ENCODE measurements around the gene ASPN. TPM values are rescaled to one million over a fixed set of nuclear protein-coding genes. Genes with fewer than 3 reads are reported as not detected.

ASPN gene
- total and polyA plus RNA-seq, 2 experiments from 2014 or later = 0.82 TPM; not detected in 1

GRCh38 chr9:92507496-92507895 is 25.2 kb upstream of the ASPN start (continued):
- no peak for TF ChIP-seq ZNF462 (CRISPR knock-in tag; IDR thresholded peaks at IDR 0.05)
- TF ChIP-seq POLR2AphosphoS5 (IDR thresholded peaks at IDR 0.05; ENCODE audit: low read depth) = no peak
- TF ChIP-seq NANOG (IDR thresholded peaks at IDR 0.05; ENCODE audit: borderline replicate concordance) = no peak
- no peak for TF ChIP-seq ZNF114 (CRISPR knock-in tag; IDR thresholded peaks at IDR 0.05)

GRCh38 chr9:92507005-92507404 is 24.7 kb upstream of the ASPN start:
- peaks cover 12% of the 10 kb centered on the region; the same call in 1 of the 2 replicates for H3K4me1 ChIP-seq (ENCODE audit: insufficient read depth)
- H2AFZ ChIP-seq = no peak overlapping the region
- Mint-ChIP-seq H3K27ac (no peak overlapping the region), H3K27me3 (ENCODE audit: insufficient read depth, low read depth, poor library complexity) (peaks cover 8% of the 10 kb centered on the region), H3K4me1 (peaks cover 30% of the 10 kb centered on the region), H3K9me3 (no peaks in the 10 kb centered on the region), H3K4me3 (no peak overlapping the region), H3K36me3 (ENCODE audit: low read depth) (no peaks in the 10 kb centered on the region)
- H3K9me2 ChIP-seq (ENCODE audit: insufficient read depth) = no peaks in the 10 kb centered on the region
- no peaks in the 10 kb centered on the region for H4K20me1 ChIP-seq (replicated peaks; ENCODE audit: insufficient read depth)
- H3K4me2 ChIP-seq = no peak overlapping the region
- no peaks in the 10 kb centered on the region for H3K36me3 ChIP-seq (ENCODE audit: insufficient read depth)
- no peaks in the 10 kb centered on the region for H3F3A ChIP-seq (replicated peaks; ENCODE audit: low read depth)
- no peak for DNase-seq (ENCODE audit: low spot score)
- no peak overlapping the region for H3K27ac ChIP-seq (ENCODE audit: low read depth)
- no peaks in the 10 kb centered on the region for H3K27me3 ChIP-seq (ENCODE audit: insufficient read depth)
- TF ChIP-seq CTCF (conservative IDR thresholded peaks at IDR 0.05; ENCODE audit: low read depth in 2 of 2) (peak in 1 of 2 experiments; percentile 47; a peak in 2 of 4 replicates), STAT1 (IDR thresholded peaks at IDR 0.05; ENCODE audit: unreplicated experiment) (no peak)
- no peak overlapping the region for H3K4me3 ChIP-seq
- no peak for ATAC-seq
- H3K79me2 ChIP-seq (replicated peaks; ENCODE audit: insufficient read depth) = no peaks in the 10 kb centered on the region

Measured in GM23338 (cell line).